GM12878 (cell line): ENCODE data around the gene TREM1. TPM values are rescaled to one million over a fixed set of nuclear protein-coding genes. Genes with fewer than 3 reads are reported as not detected.

Experiments
- ATAC-seq: fragments of 200-7000 bp; cut with Tn5 transposase; 3 replicates; pipeline ENCODE4 v1.9.1; 2020; ENCODE audit warnings: mild to moderate bottlenecking, moderate library complexity
- BruUV-seq: library from RNA; stranded (reverse); fragments of 400-500 nt; replicated peaks from 2 replicates; lab custom pipeline; 2021; lab: Mats Ljungman, UMichigan
- CTCF ChIA-PET: fragments of 300-600 bp; sonication (Branson Sonifier 250); formaldehyde crosslinking; extraction: SDS; loops from one replicate; lab custom pipeline; 2021; ENCODE audit warnings: inconsistent platforms; lab: Yijun Ruan, JAX
- POLR2A ChIA-PET: fragments of 350-600 bp; formaldehyde crosslinking; extraction: SDS; loops from one replicate; lab custom pipeline; 2021; ENCODE audit warnings: inconsistent platforms; lab: Charles Lee
- RAD21 ChIA-PET: fragments of 300-600 bp; sonication (Branson Sonifier 250); formaldehyde crosslinking; loops from one replicate; lab custom pipeline; 2023; ENCODE audit warnings: antibody characterized with exemption; ENCODE audit not compliant: unreplicated experiment; lab: Charles Lee
- SMC1A ChIA-PET: fragments of 300-600 bp; sonication (Branson Sonifier 250); formaldehyde crosslinking; loops from one replicate; lab custom pipeline; 2023; ENCODE audit not compliant: unreplicated experiment, uncharacterized antibody; lab: Charles Lee
- DNase-seq: peaks from one replicate; pipeline ENCODE4 v3.0.0-alpha.2; 2011; ENCODE audit warnings: low read depth, low spot score
- FAIRE-seq: peaks from 3 replicates; lab custom pipeline; 2011; peaks lifted over from hg19 to GRCh38; lab: Jason Lieb, UNC
- H2AFZ ChIP-seq: 2 replicates; pipeline ENCODE4 v1.6.0; 2011; ENCODE audit warnings: low read depth, low read length, control low read depth; ENCODE audit not compliant: control insufficient read depth
- H3K27ac ChIP-seq: 2 replicates; pipeline ENCODE4 v1.5.1; 2011; ENCODE audit warnings: control low read depth; ENCODE audit not compliant: control insufficient read depth, insufficient read depth
- H3K27me3 ChIP-seq, 2 experiments: replicated peaks in 1 of 2; 2 replicates each; pipeline versions ENCODE4 v1.6.0 to v1.6.1; 2011; ENCODE audit warnings: low read length in 1 of 2; ENCODE audit not compliant: control insufficient read depth in 2 of 2, insufficient read depth in 2 of 2
- H3K36me3 ChIP-seq, 2 experiments: 2 replicates each; pipeline ENCODE4 v1.5.1; 2011; ENCODE audit warnings: low read length in 1 of 2; ENCODE audit not compliant: control insufficient read depth in 2 of 2, insufficient read depth in 2 of 2
- H3K4me1 ChIP-seq: 2 replicates; pipeline ENCODE4 v1.6.1; 2011; ENCODE audit warnings: mild to moderate bottlenecking, low read length, moderate library complexity, mixed read lengths; ENCODE audit not compliant: control insufficient read depth, insufficient read depth
- H3K4me2 ChIP-seq: 2 replicates; pipeline ENCODE4 v1.6.0; 2011; ENCODE audit warnings: control low read depth; ENCODE audit not compliant: control insufficient read depth, insufficient read depth
- H3K4me3 ChIP-seq: fragments of 200-600 bp; sonication (generic); 2 replicates; pipeline ENCODE4 v1.5.1; 2016
- H3K79me2 ChIP-seq: 2 replicates; pipeline ENCODE4 v1.6.0; 2011; ENCODE audit warnings: low read length; ENCODE audit not compliant: control insufficient read depth, insufficient read depth
- H3K9ac ChIP-seq: 2 replicates; pipeline ENCODE4 v1.8.0; 2011; ENCODE audit warnings: low read length, control low read depth, mixed read lengths; ENCODE audit not compliant: control insufficient read depth, insufficient read depth
- H3K9me3 ChIP-seq: replicated peaks from 3 replicates; pipeline ENCODE4 v1.5.1; 2011; ENCODE audit warnings: mild to moderate bottlenecking, low read length; ENCODE audit not compliant: control insufficient read depth, insufficient read depth
- H4K20me1 ChIP-seq: 2 replicates; pipeline ENCODE4 v1.6.0; 2011; ENCODE audit not compliant: control insufficient read depth, insufficient read depth
- BCLAF1 ChIP-seq: fragments of 450-650 bp; IDR thresholded peaks from 2 replicates; pipeline ENCODE4 v1.6.1; 2017; ENCODE audit warnings: antibody characterized with exemption, mild to moderate bottlenecking, moderate library complexity
- BRCA1 ChIP-seq: IDR thresholded peaks from 2 replicates; pipeline ENCODE4 v1.6.1; 2011; ENCODE audit warnings: low read depth, low read length, improper control_type of control experiment
- CBX3 ChIP-seq: fragments of 200-600 bp; sonication (generic); IDR thresholded peaks from 2 replicates; pipeline ENCODE4 v1.6.1; 2016; ENCODE audit warnings: low read depth, borderline replicate concordance
- CUX1 ChIP-seq: IDR thresholded peaks from 2 replicates; pipeline ENCODE4 v1.6.1; 2012; ENCODE audit warnings: improper control_type of control experiment, low read depth, low read length; ENCODE audit not compliant: insufficient replicate concordance
- EED ChIP-seq: sonication (generic); IDR thresholded peaks from 2 replicates; pipeline ENCODE4 v1.6.1; 2016; ENCODE audit warnings: antibody characterized with exemption, low read depth
- LARP7 ChIP-seq: fragments of 450-650 bp; IDR thresholded peaks from 2 replicates; pipeline ENCODE4 v1.6.1; 2017; ENCODE audit warnings: mild to moderate bottlenecking
- MYB ChIP-seq: fragments of 150-350 bp; IDR thresholded peaks from 2 replicates; pipeline ENCODE4 v1.6.1; 2014; ENCODE audit warnings: mild to moderate bottlenecking, low read depth, low read length, borderline replicate concordance
- NKRF ChIP-seq: fragments of 450-650 bp; conservative IDR thresholded peaks from 2 replicates; pipeline ENCODE4 v1.6.1; 2017; ENCODE audit warnings: mild to moderate bottlenecking, moderate library complexity
- SREBF2 ChIP-seq: IDR thresholded peaks from 2 replicates; pipeline ENCODE4 v1.6.1; 2012; ENCODE audit warnings: mild to moderate bottlenecking, low read length
- ZNF217 ChIP-seq: fragments of 450-650 bp; IDR thresholded peaks from 2 replicates; pipeline ENCODE4 v1.6.1; 2017; ENCODE audit warnings: antibody characterized with exemption, mild to moderate bottlenecking
- WGBS: methylation state at CpG from one replicate; pipeline ENCODE4 v1.1.6; 2016; ENCODE audit warnings: low lambda C conversion rate; ENCODE audit not compliant: insufficient replicate concordance, insufficient coverage; ENCODE audit errors: missing lambda C conversion rate; 5-methylcytosine and 5-hydroxymethylcytosine counted together
- in situ Hi-C: fragments of 300-500 bp; cut with MboI; formaldehyde crosslinking; loops from 9 replicates; pipeline ENCODE4 v1.14.3; 2018; ENCODE audit warnings: mixed read lengths
- intact Hi-C: fragments of 100-400 bp; cut with micrococcal nuclease; formaldehyde crosslinking; loops from one replicate; pipeline ENCODE4 v1.14.2; 2022; ENCODE audit not compliant: unreplicated experiment
- polyA plus RNA-seq, 11 experiments: library from polyadenylated mRNA; depleted of rRNA in 4 of 11; unstranded in 6 of 11; stranded (reverse) in 5 of 11; fragments of >200 nt; fragmentation: Nextera tagmentation in 4 of 11; fragmentation: Illumina TruSeq in 1 of 11; extraction: Ambion mirVana in 4 of 11; extraction: Trizol in 1 of 11; gene quantifications; 1 replicate in 1 of 11; 2 replicates in 10 of 11; pipeline versions ENCODE4 v1.2.1 to v1.2.3, GENCODE V29; 2011 to 2016; ENCODE audit warnings: inconsistent platforms in 2 of 11, missing spikeins in 2 of 11, low read depth in 1 of 11
- total RNA-seq, 4 experiments: library from RNA; depleted of rRNA in 3 of 4; stranded (reverse); fragments of >200 nt in 3 of 4; fragmentation: Illumina TruSeq in 1 of 4; extraction: Trizol in 1 of 4; gene quantifications; 2 replicates each; pipeline versions ENCODE4 v1.2.1 to v1.2.3, GENCODE V29; 2013 to 2021

TREM1 gene
- total and polyA plus RNA-seq, 10 of the 15 experiments (the other 5 are each of a cell fraction or from before 2014, with no cell fraction given): 0.09 to 2.6 (median 0.28) TPM; not detected in 2

GRCh38 chr6:41332842-41333736 is 46.6 kb upstream of the TREM1 start:
- Histone ChIP-seq H4K20me1 (no peaks in the 10 kb centered on the region), H3K27ac (peak overlapping the region; percentile 72), H3K4me1 (peaks cover 34% of the 10 kb centered on the region), H3K9me3 (no peaks in the 10 kb centered on the region), H3K27me3 (no peaks in the 10 kb centered on the region; a peak in 2 of 4 replicates), H3K36me3 (no peaks in the 10 kb centered on the region), H3K79me2 (no peaks in the 10 kb centered on the region), H2AFZ (peak overlapping the region; percentile 81), H3K4me2 (peak overlapping the region; percentile 68), H3K4me3 (no peak overlapping the region), H3K9ac (peak overlapping the region; percentile 55)
- DNase-seq: no peak
- FAIRE-seq: no peak
- in situ Hi-C loops: no loop called here
- RAD21 ChIA-PET: interaction anchor here (0.6 to 6.5 kb wide), 25 partner anchors 11 to 1442 kb away, joined by 3 to 230 read pairs (median 7); partner anchors contain the start of genes NFYA, OARD1 and TREML2
- SMC1A ChIA-PET: interaction anchor here (0.8 to 9.7 kb wide), 24 partner anchors 11 to 401 kb away, joined by 3 to 253 read pairs (median 6); partner anchors contain the start of gene TREML2
- intact Hi-C loops: no loop called here
- CTCF ChIA-PET: interaction anchor here (0.7 to 11.4 kb wide), 26 partner anchors 9 to 401 kb away, joined by 3 to 206 read pairs (median 6); partner anchors contain the start of genes NFYA and OARD1
- WGBS: 26% methylated on average over 4 of the region's 4 CpGs
- POLR2A ChIA-PET: interaction anchor here (0.6 to 6.8 kb wide), 21 partner anchors 9 to 401 kb away, joined by 3 to 63 read pairs (median 5); partner anchors contain the start of genes TREM1 and TREML2
- peak; percentile 20 for ATAC-seq
- no TSS peak for BruUV-seq
- no peak for TF ChIP-seq CUX1
- no peak for TF ChIP-seq BCLAF1
- no peak for TF ChIP-seq EED
- TF ChIP-seq BRCA1: no peak
- TF ChIP-seq ZNF217: 0 out of 2 replicates have a peak, but pooled peaks have one; percentile 16
- TF ChIP-seq LARP7: no peak
- TF ChIP-seq MYB: no peak
- TF ChIP-seq NKRF: peak; percentile 5; the same call in 1 of the 2 replicates
- TF ChIP-seq CBX3: no peak
- TF ChIP-seq SREBF2: no peak
